WTC11 (cell line): ENCODE measurements around the gene NFKBIE. TPM values are rescaled to one million over a fixed set of nuclear protein-coding genes. Genes with fewer than 3 reads are reported as not detected.

Source experiments
- ATAC-seq: fragments of 200-7000 bp; cut with Tn5 transposase; 2 replicates; pipeline ENCODE4 v1.10.0; 2021; ENCODE audit warnings: mild to moderate bottlenecking, moderate library complexity
- CTCF ChIA-PET: fragments of 300-600 bp; sonication (Branson Sonifier 250); formaldehyde crosslinking; loops from one replicate; lab custom pipeline; 2021; ENCODE audit warnings: antibody characterized with exemption; lab: Charles Lee
- POLR2A ChIA-PET: fragments of 350-600 bp; sonication (Branson Sonifier 250); formaldehyde crosslinking; loops from one replicate; lab custom pipeline; 2021; ENCODE audit warnings: antibody characterized with exemption; lab: Charles Lee
- DNase-seq: peaks from one replicate; pipeline ENCODE4 v3.0.0; 2021; ENCODE audit warnings: low spot score
- H3K27ac Mint-ChIP-seq: 2 replicates; pipeline ENCODE4 v1.8.0; 2021; ENCODE audit warnings: mixed read lengths
- H3K27me3 Mint-ChIP-seq: 2 replicates; pipeline ENCODE4 v1.8.0; 2021; ENCODE audit warnings: low read depth, mild to moderate bottlenecking, moderate library complexity, mixed read lengths
- H3K36me3 Mint-ChIP-seq: 2 replicates; pipeline ENCODE4 v1.8.0; 2021; ENCODE audit warnings: mixed read lengths
- H3K4me1 Mint-ChIP-seq: 2 replicates; pipeline ENCODE4 v1.8.0; 2022; ENCODE audit warnings: mixed read lengths
- H3K4me3 Mint-ChIP-seq: 2 replicates; pipeline ENCODE4 v1.8.0; 2021; ENCODE audit warnings: mild to moderate bottlenecking, moderate library complexity, mixed read lengths
- H3K9me3 Mint-ChIP-seq: 2 replicates; pipeline ENCODE4 v1.8.0; 2021; ENCODE audit warnings: mixed read lengths
- ATF2 ChIP-seq: sonication (generic); formaldehyde crosslinking; IDR thresholded peaks from 2 replicates; pipeline ENCODE4 v1.8.1; 2022; ENCODE audit warnings: low read depth, missing genetic modification reagents, borderline replicate concordance
- E2F4 ChIP-seq: sonication (generic); formaldehyde crosslinking; IDR thresholded peaks from 2 replicates; pipeline ENCODE4 v1.8.1; 2022; ENCODE audit warnings: low read depth, mild to moderate bottlenecking, moderate library complexity, missing genetic modification reagents, borderline replicate concordance
- ETV6 ChIP-seq: sonication (generic); formaldehyde crosslinking; IDR thresholded peaks from 2 replicates; pipeline ENCODE4 v1.8.1; 2022; ENCODE audit warnings: mild to moderate bottlenecking, missing genetic modification reagents
- IRF1 ChIP-seq: sonication (generic); formaldehyde crosslinking; IDR thresholded peaks from 2 replicates; pipeline ENCODE4 v1.8.0; 2023; ENCODE audit warnings: missing genetic modification reagents
- NFATC4 ChIP-seq: fragments of 250-450 bp; sonication (Bioruptor Pico); IDR thresholded peaks from 2 replicates; pipeline ENCODE4 v1.9.0; 2021; ENCODE audit warnings: mild to moderate bottlenecking
- PRRX2 ChIP-seq: fragments of 250-450 bp; sonication (Bioruptor Pico); IDR thresholded peaks from 2 replicates; pipeline ENCODE4 v1.8.0; 2021; ENCODE audit warnings: mild to moderate bottlenecking
- RELA ChIP-seq: sonication (generic); formaldehyde crosslinking; IDR thresholded peaks from 2 replicates; pipeline ENCODE4 v1.8.1; 2022; ENCODE audit warnings: missing genetic modification reagents, mild to moderate bottlenecking, borderline replicate concordance
- RORB ChIP-seq: fragments of 250-450 bp; sonication (Bioruptor Pico); IDR thresholded peaks from 2 replicates; pipeline ENCODE4 v1.9.0; 2021; ENCODE audit warnings: mild to moderate bottlenecking
- SOX15 ChIP-seq: fragments of 250-450 bp; sonication (Bioruptor Pico); IDR thresholded peaks from 2 replicates; pipeline ENCODE4 v1.9.0; 2021; ENCODE audit warnings: mild to moderate bottlenecking
- TCF7 ChIP-seq: sonication (generic); formaldehyde crosslinking; IDR thresholded peaks from 2 replicates; pipeline ENCODE4 v1.8.0; 2022; ENCODE audit warnings: mild to moderate bottlenecking, low read depth, missing genetic modification reagents, moderate library complexity
- ZBTB43 ChIP-seq: sonication (generic); formaldehyde crosslinking; IDR thresholded peaks from 2 replicates; pipeline ENCODE4 v1.8.1; 2023; ENCODE audit warnings: mild to moderate bottlenecking, missing genetic modification reagents
- ZMAT4 ChIP-seq: fragments of 250-450 bp; sonication (Bioruptor Pico); IDR thresholded peaks from 2 replicates; pipeline ENCODE4 v1.9.0; 2021; ENCODE audit warnings: mild to moderate bottlenecking
- ZNF425 ChIP-seq: fragments of 250-450 bp; sonication (Bioruptor Pico); conservative IDR thresholded peaks from 2 replicates; pipeline ENCODE4 v1.9.0; 2021; ENCODE audit warnings: mild to moderate bottlenecking
- ZNF532 ChIP-seq: fragments of 250-450 bp; sonication (Bioruptor Pico); IDR thresholded peaks from 2 replicates; pipeline ENCODE4 v1.9.0; 2021; ENCODE audit warnings: mild to moderate bottlenecking, borderline replicate concordance
- total RNA-seq: library from RNA; stranded (reverse); gene quantifications from 3 replicates; pipeline ENCODE4 v1.2.3, GENCODE V29; 2021

Gene NFKBIE
- total RNA-seq, 1 experiment from 2014 or later: 10.3 TPM

- TF ChIP-seq E2F4 (CRISPR knock-in tag) (no peak), ZNF425 (CRISPR knock-in tag) (no peak), ZBTB43 (CRISPR knock-in tag) (no peak), ZMAT4 (no peak), ETV6 (no peak), RORB (no peak), ATF2 (CRISPR knock-in tag) (no peak), IRF1 (no peak), NFATC4 (no peak), RELA (CRISPR knock-in tag) (no peak)
These were observed 35.2 kb downstream of the NFKBIE start (continued) for GRCh38 chr6:44230034-44230675.

GRCh38 chr6:44229376-44230033, 35.8 kb downstream of the NFKBIE start:
- H3K27ac Mint-ChIP-seq: peak overlapping the region; percentile 72
- no peak for TF ChIP-seq SOX15 (CRISPR knock-in tag)
- no peak for TF ChIP-seq PRRX2 (CRISPR knock-in tag)
- no peak for TF ChIP-seq NFATC4
- no peak for TF ChIP-seq TCF7
- TF ChIP-seq ZNF532: no peak
- TF ChIP-seq, all 79 proteins: peak for 0
- peaks cover 42% of the 10 kb centered on the region for H3K4me1 Mint-ChIP-seq
- H3K9me3 Mint-ChIP-seq: no peaks in the 10 kb centered on the region
- ATAC-seq: no peak
- DNase-seq: no peak
- H3K4me3 Mint-ChIP-seq: no peak overlapping the region
- H3K36me3 Mint-ChIP-seq: peaks cover 51% of the 10 kb centered on the region
- CTCF ChIA-PET: interaction anchor here (1.2 kb wide), 1 partner anchor 17 kb away, joined by 3 read pairs; the partner anchor contains the start of gene HSP90AB1
- no peaks in the 10 kb centered on the region for H3K27me3 Mint-ChIP-seq
- POLR2A ChIA-PET: no interaction called here
